Activated CD4-positive, alpha-beta T cell treated with anti-CD3 and anti-CD28 coated beads, Interleukin-2, amount 50 U/mL, for 1 hour (primary cell): Measurements from ENCODE around the gene JAKMIP2.
"Not testable (repeated sequence)": the region's sequence is repeated elsewhere in the genome, so short reads cannot be mapped to it uniquely, and the experiment has no call there.

Experiments
- DNase-seq: peaks from one replicate; pipeline ENCODE4 v3.0.0-alpha.2; 2020

Gene JAKMIP2

DNA sequence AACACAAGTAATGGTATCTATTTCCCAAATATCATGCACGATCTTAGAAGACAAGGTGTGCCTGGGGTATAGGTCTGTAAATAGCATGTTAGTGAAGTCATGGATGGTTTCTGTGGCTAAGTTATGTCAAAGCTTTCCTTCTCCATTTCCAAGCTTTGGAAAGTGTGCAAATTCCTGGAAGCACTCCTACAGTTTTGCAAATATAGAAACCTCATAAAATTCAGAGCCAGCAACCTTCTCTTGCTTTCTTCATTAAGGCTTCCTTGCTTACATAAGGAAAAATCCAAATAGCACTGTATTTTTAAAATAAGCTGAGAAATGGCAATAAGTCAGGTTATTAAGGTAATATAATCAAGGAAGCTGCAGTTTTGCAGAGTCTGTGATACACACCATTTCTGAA lies 138.1 kb downstream of the JAKMIP2 start:
- DNase-seq = no peak

- no peak for DNase-seq
Measured at GRCh38 chr5:147643142-147643541, 139.4 kb downstream of the JAKMIP2 start.

GRCh38 chr5:147642666-147643065 lies 139.9 kb downstream of the JAKMIP2 start:
- no peak for DNase-seq

DNA sequence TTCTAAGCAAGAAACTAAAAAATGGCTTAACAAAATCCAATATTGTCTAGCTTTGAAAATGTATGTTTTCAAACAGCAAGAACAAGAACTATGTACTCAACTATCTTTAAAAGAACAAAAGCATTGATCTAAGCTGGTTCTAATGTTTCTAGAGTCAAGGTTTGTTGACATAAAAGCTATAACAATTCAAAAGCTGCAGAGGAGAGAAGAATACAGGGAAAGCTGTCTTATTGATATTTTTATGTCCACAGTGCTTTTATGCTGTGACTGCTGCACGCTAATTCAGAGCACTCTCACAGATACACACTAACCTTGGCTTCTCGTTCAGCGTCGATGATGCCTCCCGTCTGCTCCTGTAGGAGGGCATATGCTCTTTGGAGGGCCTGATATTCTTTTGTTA lies 143.2 kb downstream of the JAKMIP2 start:
- no peak for DNase-seq

GRCh38 chr5:147636729-147636984 lies 145.9 kb downstream of the JAKMIP2 start:
- DNase-seq = no peak

- no peak for DNase-seq
Measured at GRCh38 chr5:147635882-147636728, 146.4 kb downstream of the JAKMIP2 start.

- not testable (repeated sequence) for DNase-seq
Measured at GRCh38 chr5:147635439-147635838, 147.1 kb downstream of the JAKMIP2 start.

DNA sequence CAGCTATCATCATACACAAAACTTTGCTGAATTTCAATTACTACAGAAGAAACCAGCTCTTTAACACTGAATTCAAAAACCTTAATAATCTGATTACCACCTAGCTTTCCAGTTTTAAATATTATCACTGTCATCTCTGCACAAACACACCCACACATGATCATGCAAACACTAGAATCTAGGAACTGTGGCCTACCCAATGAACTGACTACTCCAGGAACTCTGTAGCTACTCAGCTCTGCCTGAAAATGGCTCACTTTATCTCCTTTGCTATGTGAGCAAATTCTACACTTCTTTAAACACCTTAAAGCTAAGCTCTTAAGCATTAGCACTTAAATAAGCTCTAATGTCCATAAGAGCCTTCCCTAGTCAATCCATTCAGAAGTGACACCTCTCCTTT lies 149.4 kb downstream of the JAKMIP2 start:
- no peak for DNase-seq

DNA sequence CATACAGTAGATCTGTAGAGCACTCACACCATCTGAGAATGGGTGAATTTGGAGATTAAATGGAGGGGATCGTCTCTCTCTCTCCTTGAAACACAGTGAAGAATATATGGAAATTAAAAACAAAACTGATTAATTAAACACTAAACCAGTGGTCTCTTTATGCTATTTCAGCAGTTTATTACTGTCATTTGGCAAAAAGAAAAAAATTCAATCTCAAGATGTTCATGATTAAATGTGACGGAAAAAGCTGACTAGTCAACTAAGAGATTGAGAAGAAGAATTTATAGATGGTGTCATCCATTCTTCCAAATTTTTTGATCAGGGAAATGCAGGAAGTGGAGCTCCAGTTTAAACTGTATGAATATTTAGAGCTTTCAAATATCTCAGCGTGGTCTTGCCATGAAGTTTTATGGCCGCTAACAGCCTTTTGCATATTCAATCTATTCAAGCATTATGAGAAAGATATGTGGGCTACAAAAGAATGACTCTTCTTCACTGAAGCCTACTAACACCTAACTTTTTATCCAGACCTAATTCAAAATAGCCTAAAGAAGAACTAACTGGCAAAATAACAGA lies 151.0 kb downstream of the JAKMIP2 start:
- DNase-seq = no peak

DNA sequence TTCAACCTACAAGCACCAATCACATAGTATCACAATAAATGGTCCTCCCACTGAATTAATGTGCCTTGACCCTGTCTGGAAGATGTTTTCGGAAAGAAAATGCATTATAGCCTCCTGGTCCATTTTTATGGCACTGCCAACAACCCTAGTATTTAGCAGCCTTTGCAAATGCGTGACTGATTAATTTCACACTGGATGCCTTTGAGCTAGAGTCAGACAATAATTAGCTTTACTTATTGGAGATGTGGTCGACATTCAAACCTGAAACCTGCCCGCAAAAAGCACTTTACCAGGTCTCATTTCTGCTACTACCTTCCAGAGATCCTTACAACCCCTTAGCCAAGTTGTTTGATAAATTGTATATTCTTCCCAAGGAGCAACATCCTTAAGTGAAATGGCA lies 153.3 kb downstream of the JAKMIP2 start:
- no peak for DNase-seq

DNA sequence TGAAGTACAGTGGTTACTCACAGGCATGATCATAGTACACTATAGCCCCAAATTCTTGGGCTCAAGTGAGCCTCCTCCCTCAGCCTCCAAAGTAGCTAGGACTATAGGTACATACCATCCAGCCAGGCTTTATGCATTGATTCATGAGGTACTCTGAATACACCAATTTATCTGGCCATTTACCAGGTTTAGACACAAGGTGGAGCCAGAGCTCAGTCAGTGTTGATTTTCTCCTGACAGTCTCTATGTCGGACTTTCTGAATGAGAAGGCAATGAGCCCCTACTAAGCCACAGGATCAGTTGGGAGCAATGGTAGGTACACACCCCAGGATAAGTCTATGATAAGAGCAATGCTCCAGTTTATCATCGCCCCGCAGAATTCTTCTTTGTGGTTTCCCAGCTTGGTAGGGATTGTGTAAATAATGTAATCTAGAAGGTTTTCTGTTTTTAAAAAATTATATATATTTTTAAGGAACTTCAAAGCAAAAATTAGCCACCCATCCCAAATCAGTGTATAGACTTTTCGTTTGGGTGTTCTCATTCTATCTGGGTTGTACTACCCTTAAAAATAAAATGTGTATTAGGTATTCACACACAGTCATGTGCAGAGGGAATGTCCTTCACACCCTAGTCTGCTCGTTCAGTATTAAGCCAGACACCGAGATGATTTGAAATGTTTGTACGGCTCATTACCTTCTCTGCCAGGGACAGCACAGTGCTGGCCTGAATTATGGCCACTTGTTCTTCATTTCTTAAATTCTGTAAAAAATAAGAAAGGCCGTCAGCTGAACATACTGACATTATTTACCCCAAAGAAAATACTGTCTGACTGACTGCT lies 154.3 kb downstream of the JAKMIP2 start:
- peak; percentile 42 for DNase-seq

GRCh38 chr5:147626464-147626863 lies 156.1 kb downstream of the JAKMIP2 start:
- no peak for DNase-seq

DNA sequence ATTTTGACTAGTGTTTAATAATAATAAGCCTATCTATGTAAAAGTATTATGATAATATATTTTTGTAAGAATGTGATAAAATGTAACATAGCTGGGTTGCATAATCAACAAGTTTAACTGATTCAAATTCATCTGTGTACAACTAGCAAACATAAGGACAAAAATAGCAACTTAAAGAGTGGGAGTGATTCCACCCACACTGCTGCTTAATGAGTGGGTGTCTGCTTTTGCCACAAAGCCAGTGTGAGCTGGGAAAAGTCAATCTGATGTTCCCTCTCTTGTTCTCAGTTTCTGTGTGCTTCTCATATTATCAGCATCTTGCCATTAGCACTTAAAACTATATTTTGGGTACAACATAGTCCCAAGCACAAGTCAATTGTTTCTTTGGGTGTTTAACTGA lies 161.5 kb downstream of the JAKMIP2 start:
- no peak for DNase-seq

DNA sequence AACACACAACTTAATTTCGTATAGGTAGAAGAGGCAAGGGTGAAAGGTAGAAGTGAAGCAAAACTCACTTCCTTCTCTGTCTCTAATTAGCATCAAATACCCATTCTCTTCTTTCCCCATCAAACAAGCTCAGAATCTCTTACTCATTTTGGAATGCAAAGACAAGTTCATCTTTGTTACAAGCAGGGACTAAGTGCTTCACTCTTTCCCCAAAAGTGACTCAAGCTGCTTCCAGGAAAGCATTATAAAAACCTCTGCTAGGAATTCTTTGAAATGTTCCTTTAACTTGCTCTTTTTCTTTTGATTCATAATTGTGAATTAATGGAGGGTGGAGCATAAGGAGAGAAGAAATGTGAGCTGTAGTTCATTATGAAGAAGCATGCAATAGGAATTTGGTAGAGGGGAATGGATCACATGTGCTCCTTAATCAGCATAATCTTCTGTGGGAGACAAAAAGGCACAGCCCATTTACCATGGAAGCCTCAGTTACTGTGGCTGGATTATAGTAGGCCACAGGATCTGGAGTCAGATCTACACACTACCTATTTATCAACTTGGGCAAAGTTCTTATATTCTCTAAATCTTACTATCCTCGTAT lies 163.1 kb downstream of the JAKMIP2 start:
- no peak for DNase-seq

GRCh38 chr5:147617711-147618350 lies 164.7 kb downstream of the JAKMIP2 start:
- DNase-seq = no peak

DNA sequence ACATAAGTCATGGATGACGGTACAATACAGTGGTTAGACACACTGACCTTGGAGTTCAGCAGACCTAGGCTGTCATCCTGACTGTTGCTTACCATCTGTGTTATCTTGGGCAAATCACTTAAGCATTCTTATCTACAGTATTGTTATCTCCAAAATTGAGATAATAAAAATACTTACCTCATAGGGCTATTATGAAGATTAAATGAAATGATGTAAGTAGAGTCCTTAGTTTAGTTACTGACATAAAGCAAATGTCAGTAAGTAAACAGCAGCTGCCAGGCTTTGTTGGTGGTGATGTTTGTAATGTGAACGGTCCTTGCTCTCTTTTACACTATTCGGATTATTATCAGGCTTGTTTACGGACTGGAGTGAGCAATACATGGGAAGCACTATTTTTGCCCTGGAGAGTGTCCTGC lies 165.3 kb downstream of the JAKMIP2 start:
- no peak for DNase-seq

GRCh38 chr5:147616421-147616820 lies 166.1 kb downstream of the JAKMIP2 start:
- DNase-seq = no peak

DNA sequence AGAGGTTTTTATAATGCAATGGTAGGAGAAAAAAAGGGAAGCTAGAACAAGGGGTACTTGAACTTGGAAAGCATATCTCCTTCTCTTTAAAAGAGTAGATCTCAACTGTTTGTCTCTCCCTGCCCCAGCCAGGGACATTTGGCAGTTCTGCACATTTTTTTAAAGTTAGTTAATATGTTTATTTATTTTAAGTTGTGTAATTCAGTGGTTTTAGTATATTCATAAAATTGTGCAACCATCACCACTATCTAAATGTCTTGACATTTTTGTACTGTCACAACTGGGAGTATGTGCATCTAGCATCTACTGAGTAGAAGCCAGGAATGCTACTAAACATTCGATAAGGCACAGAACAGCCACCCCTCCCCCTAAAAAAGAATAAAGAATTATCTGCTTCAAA lies 169.2 kb downstream of the JAKMIP2 start:
- no peak for DNase-seq

GRCh38 chr5:147611483-147611882 lies 171.0 kb downstream of the JAKMIP2 start:
- DNase-seq = no peak

DNA sequence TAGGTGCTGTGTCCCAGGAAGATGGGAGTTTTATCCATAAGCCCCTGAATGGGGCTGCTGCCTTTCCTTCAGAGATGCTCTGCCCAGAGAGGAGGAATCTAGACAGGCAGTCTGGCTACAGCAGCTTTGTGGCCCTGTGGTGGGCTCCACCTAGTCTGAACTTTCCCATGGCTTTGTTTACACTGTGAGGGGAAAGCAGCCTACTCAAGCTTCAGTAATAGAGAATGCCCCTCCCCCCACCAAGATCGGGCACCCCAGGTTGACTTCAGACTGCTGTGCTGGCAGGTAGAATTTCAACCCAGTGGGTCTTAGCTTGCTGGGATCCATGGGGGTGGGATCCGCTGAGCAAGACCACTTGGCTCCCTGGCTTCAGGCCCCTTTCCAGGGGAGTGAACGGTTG lies 171.7 kb downstream of the JAKMIP2 start:
- DNase-seq = no peak

DNA sequence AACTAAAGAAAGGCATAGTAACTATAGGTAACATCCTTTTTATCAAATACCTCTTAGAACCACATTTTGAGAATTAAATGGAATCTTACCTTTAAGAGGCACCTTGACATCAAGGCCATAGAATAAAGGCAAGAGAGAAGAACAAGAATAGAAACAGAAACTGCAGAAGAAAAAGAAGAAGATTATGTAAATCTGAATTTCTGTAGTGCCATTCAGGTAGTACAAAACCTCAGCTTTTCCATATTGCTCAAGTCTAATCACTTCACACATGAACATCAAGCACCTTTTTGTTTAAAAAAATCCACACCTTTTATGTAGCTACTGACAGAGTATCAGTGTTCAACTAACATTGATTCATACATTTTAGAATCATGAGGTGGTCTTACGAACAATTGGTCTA lies 180.9 kb downstream of the JAKMIP2 start:
- DNase-seq = no peak

DNA sequence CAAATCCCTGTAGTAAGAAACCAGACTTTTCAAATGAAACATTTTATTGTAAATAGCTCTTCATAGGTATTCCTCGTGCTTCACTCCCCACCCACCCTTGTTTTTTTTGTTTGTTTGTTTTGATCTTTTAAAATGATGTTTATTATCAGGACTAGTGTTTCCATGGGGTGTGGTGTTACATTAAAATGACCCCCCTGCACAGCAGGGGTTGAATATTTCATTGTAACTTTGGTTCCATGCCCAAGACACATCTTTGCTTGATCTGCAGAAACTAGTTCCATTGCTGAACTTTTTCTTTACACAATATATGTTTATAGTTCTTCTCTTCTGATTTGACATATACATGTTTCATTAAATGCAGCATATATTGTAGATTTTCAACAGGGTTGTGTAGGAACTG lies 191.4 kb downstream of the JAKMIP2 start:
- DNase-seq = no peak

DNA sequence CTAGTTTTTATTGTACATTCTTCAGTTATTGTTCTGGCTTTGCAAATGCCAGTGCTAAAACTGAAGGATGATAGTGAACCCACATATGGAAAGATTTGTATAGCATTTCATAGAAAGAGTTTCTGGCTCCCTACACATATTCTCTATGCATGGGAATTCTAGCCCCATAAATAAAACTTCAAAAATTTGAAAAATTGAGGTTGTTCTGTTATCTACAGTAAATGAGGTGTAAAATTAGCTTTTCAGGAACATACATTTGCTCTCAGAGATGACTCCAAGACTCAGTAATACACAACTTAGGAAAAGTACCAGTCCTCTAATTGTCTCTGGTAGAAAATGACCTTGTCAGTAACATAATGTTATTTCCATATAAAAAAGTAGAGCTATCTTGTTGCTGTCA lies 192.4 kb downstream of the JAKMIP2 start:
- DNase-seq = no peak
